GM18861 (cell line): ENCODE results near the gene TAL2.
A peak's percentile ranks its signal among the peaks of the same experiment; 100 is the strongest.
"Not testable (repeated sequence)": the region's sequence is repeated elsewhere in the genome, so short reads cannot be mapped to it uniquely, and the experiment has no call there.

Source experiments
- ATAC-seq: cut with Tn5 transposase; IDR thresholded peaks from one replicate; pipeline ENCODE4 v1.9.1; 2021; ENCODE audit not compliant: unreplicated experiment

Gene TAL2

DNA sequence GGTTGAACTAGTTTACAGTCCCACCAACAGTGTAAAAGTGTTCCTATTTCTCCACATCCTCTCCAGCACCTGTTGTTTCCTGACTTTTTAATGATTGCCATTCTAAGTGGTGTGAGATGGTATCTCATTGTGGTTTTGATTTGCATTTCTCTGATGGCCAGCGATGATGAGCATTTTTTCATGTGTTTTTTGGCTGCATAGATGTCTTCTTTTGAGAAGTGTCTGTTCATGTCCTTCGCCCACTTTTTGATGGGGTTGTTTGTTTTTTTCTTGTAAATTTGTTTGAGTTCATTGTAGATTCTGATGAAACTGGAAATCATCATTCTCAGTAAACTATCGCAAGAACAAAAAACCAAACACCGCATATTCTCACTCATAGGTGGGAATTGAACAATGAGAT is 41.4 kb downstream of the TAL2 start:
- not testable (repeated sequence) for ATAC-seq

DNA sequence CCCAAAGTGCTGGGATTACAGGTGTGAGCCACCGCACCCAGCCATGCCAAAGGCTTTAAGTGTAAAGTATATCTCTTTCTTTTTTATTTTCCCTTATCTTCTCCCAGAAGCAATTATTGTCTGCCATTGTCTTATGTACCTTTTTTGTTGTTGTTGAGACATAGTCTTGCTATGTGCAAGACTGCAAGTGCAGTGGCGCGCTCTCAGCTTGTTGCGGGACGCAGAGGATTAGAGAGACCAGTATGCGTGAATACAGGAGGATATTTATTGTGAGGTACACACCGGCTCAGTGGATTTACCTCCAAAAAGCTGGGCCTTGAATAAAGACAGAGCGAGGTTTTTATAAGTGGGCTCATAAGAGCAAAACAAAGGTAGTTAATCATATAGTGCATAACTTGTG is 43.9 kb downstream of the TAL2 start:
- ATAC-seq: no peak

DNA sequence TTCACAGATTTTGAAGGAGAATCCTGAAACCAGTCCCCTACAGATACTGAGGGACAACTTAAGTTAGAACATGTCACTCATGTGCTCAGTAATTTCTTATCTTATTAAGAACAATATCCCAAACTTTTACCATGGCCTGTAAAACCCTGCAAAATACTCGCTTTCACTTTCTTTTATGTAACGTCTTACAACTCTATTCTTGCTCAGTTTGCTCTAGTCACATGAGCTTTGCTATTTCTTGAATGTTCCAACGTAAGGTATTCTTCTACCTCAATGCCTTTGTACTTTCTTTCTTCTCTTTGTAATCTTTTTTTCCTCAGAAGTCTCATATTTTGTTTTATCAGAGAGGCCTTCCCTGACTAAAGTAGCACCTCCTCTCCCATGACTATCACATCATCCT is 46.1 kb downstream of the TAL2 start:
- peak; percentile 50 for ATAC-seq

DNA sequence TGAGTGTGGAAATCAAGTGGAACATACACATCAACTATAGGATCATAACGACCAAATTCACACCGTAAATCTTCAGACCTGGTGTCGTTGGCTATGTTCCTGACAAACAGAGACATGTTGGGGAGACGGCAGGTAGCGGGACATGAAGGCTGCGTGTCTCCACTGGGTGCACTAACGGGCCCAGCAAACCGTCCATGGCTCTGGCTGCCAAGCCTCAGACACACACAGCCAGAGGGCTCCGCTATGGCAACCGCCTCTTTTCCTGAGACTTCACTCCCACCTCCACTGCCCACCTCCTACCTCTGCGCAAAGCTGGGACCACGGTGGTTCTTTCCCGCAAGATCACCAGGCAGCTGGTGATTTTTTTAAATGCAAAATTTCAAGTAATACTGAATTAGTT is 48.4 kb downstream of the TAL2 start:
- no peak for ATAC-seq

DNA sequence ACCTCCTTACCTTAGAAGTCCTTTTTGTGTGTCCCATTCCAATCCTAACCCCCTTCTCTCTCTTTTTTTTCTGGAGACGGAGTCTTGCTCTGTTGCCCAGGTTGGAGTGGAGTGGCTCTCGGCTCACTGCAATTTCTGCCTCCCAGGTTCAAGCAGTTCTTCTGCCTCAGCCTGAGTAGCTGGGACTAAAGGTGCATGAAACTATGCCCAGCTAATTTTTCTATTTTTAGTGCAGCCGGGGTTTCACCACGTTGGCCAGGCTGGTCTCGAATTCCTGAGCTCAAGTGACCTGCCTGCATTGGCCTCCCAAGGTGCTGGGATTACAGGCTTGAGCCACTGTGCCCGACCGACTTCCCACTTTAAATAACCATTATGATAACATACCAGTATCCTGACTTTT is 49.6 kb downstream of the TAL2 start:
- no peak for ATAC-seq

DNA sequence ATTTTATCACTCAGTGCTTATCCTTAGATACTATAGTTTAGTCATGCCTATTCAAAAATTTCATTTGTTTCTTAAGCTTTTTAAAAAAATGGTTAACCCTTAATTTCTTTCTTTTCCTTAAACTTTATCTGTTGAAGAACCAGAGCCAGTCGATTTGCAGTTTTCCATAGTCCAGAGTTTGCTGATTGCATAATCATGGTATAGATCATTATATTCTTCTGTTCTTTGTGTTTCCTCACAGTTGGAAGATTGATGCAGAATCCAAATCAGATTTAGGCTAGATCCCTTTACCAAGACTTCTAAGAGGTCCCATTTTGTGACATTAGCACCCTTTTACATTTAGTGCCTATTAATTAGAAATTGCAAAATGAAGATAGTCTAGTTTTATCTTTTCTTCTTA is 50.0 kb downstream of the TAL2 start:
- no peak for ATAC-seq
